K562 (cell line): Measurements from ENCODE around the gene CD300LB. TPM values are rescaled to one million over a fixed set of nuclear protein-coding genes. Genes with fewer than 3 reads are reported as not detected.
A peak's percentile ranks its signal among the peaks of the same experiment; 100 is the strongest.

Source experiments
- ATAC-seq: fragments of 200-7000 bp; cut with Tn5 transposase; 3 replicates; pipeline ENCODE4 v1.9.1; 2020; ENCODE audit warnings: moderate library complexity
- BruUV-seq: library from RNA; stranded (reverse); fragments of 400-500 nt; replicated peaks from 2 replicates; lab custom pipeline; 2021; lab: Mats Ljungman, UMichigan
- CTCF ChIA-PET: fragments of 300-600 bp; formaldehyde crosslinking; extraction: SDS; loops from one replicate; lab custom pipeline; 2021; ENCODE audit warnings: low intra/inter-chr PET ratio; lab: Yijun Ruan, JAX
- POLR2A ChIA-PET: fragments of 300-600, 350-650 bp; sonication (Branson Sonifier 250); formaldehyde crosslinking; extraction: SDS; loops from one replicate; lab custom pipeline; 2021; ENCODE audit warnings: antibody characterized with exemption, inconsistent platforms; lab: Yijun Ruan, JAX
- DNase-seq, 4 experiments: peaks; one replicate each; pipeline versions ENCODE4 v3.0.0 to v3.0.0-alpha.2; 2011 to 2018; ENCODE audit warnings: low spot score in 3 of 4, mixed read lengths in 3 of 4; ENCODE audit errors: extremely low read depth in 1 of 4
- FAIRE-seq: peaks from 2 replicates; lab custom pipeline; 2011; peaks lifted over from hg19 to GRCh38; lab: Jason Lieb, UNC
- H2AFZ ChIP-seq: 2 replicates; pipeline ENCODE4 v1.6.0; 2011; ENCODE audit warnings: low read depth, low read length, control low read depth, inconsistent platforms
- H3K27ac ChIP-seq: fragments of 200-600 bp; 3 replicates; pipeline ENCODE4 v1.8.0; 2011; ENCODE audit warnings: low read depth, mild to moderate bottlenecking, control low read depth, inconsistent platforms, low read length, moderate library complexity, mixed read lengths; ENCODE audit errors: extremely low read depth
- H3K27me3 ChIP-seq, 2 experiments: fragments of 300-600 bp in 1 of 2; 2 replicates in 1 of 2; 3 replicates in 1 of 2; pipeline versions ENCODE4 v1.6.0 to v1.8.0; 2011; ENCODE audit warnings: inconsistent platforms in 2 of 2, low read length in 2 of 2, mild to moderate bottlenecking in 1 of 2, mixed read lengths in 1 of 2, moderate library complexity in 1 of 2; ENCODE audit not compliant: control insufficient read depth in 2 of 2, insufficient read depth in 2 of 2
- H3K36me3 ChIP-seq: fragments of 300-600 bp; 3 replicates; pipeline ENCODE4 v1.8.0; 2011; ENCODE audit warnings: mild to moderate bottlenecking, low read length, inconsistent platforms; ENCODE audit not compliant: control insufficient read depth, insufficient read depth
- H3K4me1 ChIP-seq, 2 experiments: fragments of 200-600 bp in 1 of 2; replicated peaks in 1 of 2; 2 replicates in 1 of 2; 3 replicates in 1 of 2; pipeline versions ENCODE4 v1.5.1 to v1.8.0; 2011; ENCODE audit warnings: inconsistent platforms in 2 of 2, low read length in 2 of 2, mild to moderate bottlenecking in 1 of 2, mixed read lengths in 1 of 2, moderate library complexity in 1 of 2; ENCODE audit not compliant: control insufficient read depth in 2 of 2, insufficient read depth in 2 of 2
- H3K4me2 ChIP-seq: 2 replicates; pipeline ENCODE4 v1.6.1; 2011; ENCODE audit warnings: low read length, control low read depth, inconsistent platforms, mixed read lengths; ENCODE audit not compliant: insufficient read depth
- H3K4me3 ChIP-seq: fragments of 200-600 bp; sonication (generic), shearing (Covaris generic); 2 replicates; pipeline ENCODE4 v1.5.1; 2016; ENCODE audit warnings: control low read depth, inconsistent platforms
- H3K79me2 ChIP-seq: fragments of 200-600 bp; 3 replicates; pipeline ENCODE4 v1.8.0; 2011; ENCODE audit warnings: low read length, inconsistent platforms; ENCODE audit not compliant: control insufficient read depth, insufficient read depth
- H3K9ac ChIP-seq, 2 experiments: 2 replicates each; pipeline versions ENCODE4 v1.6.0 to v1.6.1; 2011; ENCODE audit warnings: low read depth in 2 of 2, low read length in 2 of 2, control low read depth in 1 of 2, inconsistent platforms in 1 of 2, mild to moderate bottlenecking in 1 of 2, mixed read lengths in 1 of 2; ENCODE audit not compliant: insufficient read depth in 1 of 2
- H3K9me1 ChIP-seq: one replicate; pipeline ENCODE4 v1.6.0; 2011; ENCODE audit warnings: inconsistent platforms, mild to moderate bottlenecking, low read length, moderate library complexity; ENCODE audit not compliant: control insufficient read depth, insufficient read depth
- H3K9me3 ChIP-seq: replicated peaks from 2 replicates; pipeline ENCODE4 v1.5.1; 2011; ENCODE audit warnings: low read depth, low read length, inconsistent platforms; ENCODE audit not compliant: control insufficient read depth, insufficient read depth
- H4K20me1 ChIP-seq: replicated peaks from 2 replicates; pipeline ENCODE4 v1.6.1; 2011; ENCODE audit warnings: low read length, inconsistent platforms, mixed read lengths; ENCODE audit not compliant: control insufficient read depth, insufficient read depth
- BCOR ChIP-seq: fragments of 450-650 bp; IDR thresholded peaks from 2 replicates; pipeline ENCODE4 v1.6.1; 2016
- RBM25 ChIP-seq: fragments of 200-400 bp; formaldehyde crosslinking; IDR thresholded peaks from 2 replicates; pipeline ENCODE4 v1.6.1; 2018; ENCODE audit warnings: low read length, low read depth, moderate library complexity; ENCODE audit not compliant: severe bottlenecking
- ZFP36 ChIP-seq: fragments of 150-350 bp; IDR thresholded peaks from 2 replicates; pipeline ENCODE4 v1.6.1; 2018; ENCODE audit warnings: low read length, low read depth; ENCODE audit not compliant: partially characterized antibody
- WGBS: fragments of 100-300 bp; shearing (Covaris generic); methylation state at CpG from one replicate; pipeline ENCODE4 v1.1.6; 2016; ENCODE audit warnings: low coverage, mixed read lengths; ENCODE audit not compliant: insufficient coverage; ENCODE audit errors: missing lambda C conversion rate; 5-methylcytosine and 5-hydroxymethylcytosine counted together
- in situ Hi-C: fragments of 300-500 bp; cut with MboI; formaldehyde crosslinking; loops from 4 replicates; pipeline ENCODE4 v1.15.0; 2018; ENCODE audit warnings: inconsistent platforms, mixed read lengths
- intact Hi-C: fragments of 100-400 bp; cut with micrococcal nuclease; formaldehyde crosslinking; loops from 2 replicates; pipeline ENCODE4 v1.14.2; 2022
- polyA plus RNA-seq, 8 experiments: library from polyadenylated mRNA; depleted of rRNA in 4 of 8; stranded (reverse) in 5 of 8; unstranded in 3 of 8; fragments of >200 nt; fragmentation: Nextera tagmentation in 2 of 8; fragmentation: Illumina TruSeq in 1 of 8; extraction: Ambion mirVana in 2 of 8; extraction: Trizol in 1 of 8; gene quantifications; 2 replicates each; pipeline versions ENCODE4 v1.2.1 to v1.2.3, GENCODE V29; 2011 to 2014; ENCODE audit warnings: inconsistent platforms in 1 of 8, missing spikeins in 1 of 8
- total RNA-seq, 7 experiments: library from RNA; depleted of rRNA in 6 of 7; stranded (reverse); fragments of >200 nt in 6 of 7; fragmentation: Illumina TruSeq in 2 of 7; extraction: Trizol in 2 of 7; gene quantifications; 2 replicates each; pipeline versions ENCODE4 v1.2.1 to v1.2.3, GENCODE V29; 2011 to 2021; ENCODE audit warnings: low replicate concordance in 1 of 7
- TF ChIP-seq, protein P1 (sequence below): sonication (generic); formaldehyde crosslinking; IDR thresholded peaks from 2 replicates; pipeline ENCODE4 v1.8.1; 2023; ENCODE audit warnings: mild to moderate bottlenecking, missing genetic modification reagents

The CD300LB gene
- total and polyA plus RNA-seq, 9 of the 15 experiments (the other 6 are each of a cell fraction or from before 2014, with no cell fraction given) = not detected

DNA sequence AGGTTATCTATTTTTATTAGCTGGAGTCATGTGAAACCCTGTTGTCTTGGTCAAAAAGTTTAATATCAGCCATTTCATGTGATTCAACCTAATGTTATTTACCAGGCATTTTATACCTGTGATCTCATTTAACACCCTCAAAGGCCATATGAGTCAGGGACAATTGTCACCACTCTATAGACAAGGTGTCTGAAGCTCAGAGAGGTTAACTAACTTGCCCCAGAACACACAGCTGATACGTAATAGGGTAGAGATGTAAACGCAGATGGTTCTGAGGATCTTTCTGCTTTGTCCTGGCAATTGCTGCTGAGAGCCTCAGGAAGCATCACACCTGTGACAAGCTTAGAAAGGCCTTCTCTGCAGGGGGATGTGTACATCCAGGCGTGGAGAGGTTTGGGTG, 59.9 kb downstream of the CD300LB start:
- Histone ChIP-seq H3K9ac (no peak overlapping the region), H3K4me1 (peaks cover 0 to 8% of the 10 kb centered on the region in 2 experiments; a peak in 4 of 5 replicates), H3K4me3 (no peak overlapping the region), H3K79me2 (no peaks in the 10 kb centered on the region), H3K9me1 (no peaks in the 10 kb centered on the region), H3K27me3 (peaks cover 5 to 23% of the 10 kb centered on the region in 2 experiments; a peak in 3 of 5 replicates), H3K9me3 (no peaks in the 10 kb centered on the region), H3K27ac (no peak overlapping the region), H4K20me1 (no peaks in the 10 kb centered on the region), H3K4me2 (no peak overlapping the region), H2AFZ (no peak overlapping the region), H3K36me3 (no peaks in the 10 kb centered on the region)
- TF ChIP-seq, protein P1, sequence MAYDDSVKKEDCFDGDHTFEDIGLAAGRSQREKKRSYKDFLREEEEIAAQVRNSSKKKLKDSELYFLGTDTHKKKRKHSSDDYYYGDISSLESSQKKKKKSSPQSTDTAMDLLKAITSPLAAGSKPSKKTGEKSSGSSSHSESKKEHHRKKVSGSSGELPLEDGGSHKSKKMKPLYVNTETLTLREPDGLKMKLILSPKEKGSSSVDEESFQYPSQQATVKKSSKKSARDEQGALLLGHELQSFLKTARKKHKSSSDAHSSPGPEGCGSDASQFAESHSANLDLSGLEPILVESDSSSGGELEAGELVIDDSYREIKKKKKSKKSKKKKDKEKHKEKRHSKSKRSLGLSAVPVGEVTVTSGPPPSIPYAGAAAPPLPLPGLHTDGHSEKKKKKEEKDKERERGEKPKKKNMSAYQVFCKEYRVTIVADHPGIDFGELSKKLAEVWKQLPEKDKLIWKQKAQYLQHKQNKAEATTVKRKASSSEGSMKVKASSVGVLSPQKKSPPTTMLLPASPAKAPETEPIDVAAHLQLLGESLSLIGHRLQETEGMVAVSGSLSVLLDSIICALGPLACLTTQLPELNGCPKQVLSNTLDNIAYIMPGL (CRISPR knock-in tag) = no peak
- TF ChIP-seq BCOR (peak; percentile 18; the same call in 1 of the 2 replicates), RBM25 (peak; percentile 57), ZFP36 (peak; percentile 53)
- intact Hi-C loops (no loop called here), in situ Hi-C loops (no loop called here)
- WGBS = 11% methylated on average over 3 of the region's 3 CpGs
- no TSS peak for BruUV-seq
- ATAC-seq = no peak
- DNase-seq = no peak
- POLR2A ChIA-PET = interaction anchor here (0.6 to 2.3 kb wide), 2 partner anchors 9 to 190 kb away, joined by 3 to 6 read pairs; no protein-coding TSS in a partner anchor
- CTCF ChIA-PET = no interaction called here
- FAIRE-seq = no peak

Other genes with a start within 250 kb of the CD300LB start
Only the 7 nearest of the 13 such genes appear.
- not detected in 2 replicates for gene GPR142, start 164.0 kb downstream of the CD300LB start, total RNA-seq (2014; rRNA removed)
- not detected in 2 replicates for gene GPR142, start 164.0 kb downstream of the CD300LB start, total RNA-seq (2014; rRNA removed; fragmentation: Illumina TruSeq; extraction: Trizol)
- not detected in 2 replicates for gene GPR142, start 164.0 kb downstream of the CD300LB start, total RNA-seq (2015; rRNA removed; fragmentation: Illumina TruSeq; extraction: Trizol)
- gene GPR142, start 164.0 kb downstream of the CD300LB start, total RNA-seq (2021) = not detected in 2 replicates
- gene GPR142, start 164.0 kb downstream of the CD300LB start, polyA plus RNA-seq (2011; rRNA removed) = not detected in 2 replicates
- gene GPR142, start 164.0 kb downstream of the CD300LB start, polyA plus RNA-seq (2014; fragmentation: Illumina TruSeq; extraction: Trizol) = not detected in 2 replicates
- gene GPR142, start 164.0 kb downstream of the CD300LB start, polyA plus RNA-seq (2014; fragmentation: Nextera tagmentation; extraction: Ambion mirVana) = not detected
- gene GPR142, start 164.0 kb downstream of the CD300LB start, polyA plus RNA-seq (2014; rRNA removed) = not detected in 2 replicates
- 6.5 and 7.6 TPM in 2 replicates for gene GPRC5C, start 99.4 kb downstream of the CD300LB start, total RNA-seq (2014; rRNA removed)
- gene GPRC5C, start 99.4 kb downstream of the CD300LB start, total RNA-seq (2014; rRNA removed; fragmentation: Illumina TruSeq; extraction: Trizol) = 1.1 and 1.6 TPM in 2 replicates
- gene GPRC5C, start 99.4 kb downstream of the CD300LB start, total RNA-seq (2015; rRNA removed; fragmentation: Illumina TruSeq; extraction: Trizol) = 4.1 and 4.4 TPM in 2 replicates
- gene GPRC5C, start 99.4 kb downstream of the CD300LB start, total RNA-seq (2021) = 6.4 and 7.8 TPM in 2 replicates
- gene GPRC5C, start 99.4 kb downstream of the CD300LB start, polyA plus RNA-seq (2011; rRNA removed) = 9.0 and 85.5 TPM in 2 replicates
- 2.1 and 4.1 TPM in 2 replicates for gene GPRC5C, start 99.4 kb downstream of the CD300LB start, polyA plus RNA-seq (2014; fragmentation: Illumina TruSeq; extraction: Trizol)
- gene GPRC5C, start 99.4 kb downstream of the CD300LB start, polyA plus RNA-seq (2014; fragmentation: Nextera tagmentation; extraction: Ambion mirVana) = under 1 TPM; 0.28 to 0.41 TPM
- 5.9 and 9.6 TPM in 2 replicates for gene GPRC5C, start 99.4 kb downstream of the CD300LB start, polyA plus RNA-seq (2014; rRNA removed)
- gene CD300A, start 64.8 kb downstream of the CD300LB start, total RNA-seq (2014; rRNA removed) = 0.23 and 0.49 TPM in 2 replicates
- 0.22 and 0.29 TPM in 2 replicates for gene CD300A, start 64.8 kb downstream of the CD300LB start, total RNA-seq (2014; rRNA removed; fragmentation: Illumina TruSeq; extraction: Trizol)
- 0.76 and 0.79 TPM in 2 replicates for gene CD300A, start 64.8 kb downstream of the CD300LB start, total RNA-seq (2015; rRNA removed; fragmentation: Illumina TruSeq; extraction: Trizol)
- 0.36 and 0.44 TPM in 2 replicates for gene CD300A, start 64.8 kb downstream of the CD300LB start, total RNA-seq (2021)
- 1.7 and 19.7 TPM in 2 replicates for gene CD300A, start 64.8 kb downstream of the CD300LB start, polyA plus RNA-seq (2011; rRNA removed)
- gene CD300A, start 64.8 kb downstream of the CD300LB start, polyA plus RNA-seq (2014; fragmentation: Illumina TruSeq; extraction: Trizol) = 0.39 and 0.50 TPM in 2 replicates
- gene CD300A, start 64.8 kb downstream of the CD300LB start, polyA plus RNA-seq (2014; fragmentation: Nextera tagmentation; extraction: Ambion mirVana) = under 1 TPM in 1 of 2 experiments, not detected in 1; 0.21 TPM
- gene CD300A, start 64.8 kb downstream of the CD300LB start, polyA plus RNA-seq (2014; rRNA removed) = 0.26 and 0.50 TPM in 2 replicates
- gene CD300C, start 14.6 kb upstream of the CD300LB start, total RNA-seq (2014; rRNA removed) = not detected in 2 replicates
- gene CD300C, start 14.6 kb upstream of the CD300LB start, total RNA-seq (2014; rRNA removed; fragmentation: Illumina TruSeq; extraction: Trizol) = not detected in 2 replicates
- gene CD300C, start 14.6 kb upstream of the CD300LB start, total RNA-seq (2015; rRNA removed; fragmentation: Illumina TruSeq; extraction: Trizol) = 0.23 TPM in 1 of 2 replicates, not detected in the other
- not detected in 2 replicates for gene CD300C, start 14.6 kb upstream of the CD300LB start, total RNA-seq (2021)
- gene CD300C, start 14.6 kb upstream of the CD300LB start, polyA plus RNA-seq (2011; rRNA removed) = 0.04 TPM in 1 of 2 replicates, not detected in the other
- 0.07 TPM in 1 of 2 replicates, not detected in the other for gene CD300C, start 14.6 kb upstream of the CD300LB start, polyA plus RNA-seq (2014; fragmentation: Illumina TruSeq; extraction: Trizol)
- not detected for gene CD300C, start 14.6 kb upstream of the CD300LB start, polyA plus RNA-seq (2014; fragmentation: Nextera tagmentation; extraction: Ambion mirVana)
- gene CD300C, start 14.6 kb upstream of the CD300LB start, polyA plus RNA-seq (2014; rRNA removed) = 0.16 TPM in 1 of 2 replicates, not detected in the other
- gene CD300H, start 36.0 kb upstream of the CD300LB start, total RNA-seq (2014; rRNA removed) = not detected in 2 replicates
- not detected in 2 replicates for gene CD300H, start 36.0 kb upstream of the CD300LB start, total RNA-seq (2014; rRNA removed; fragmentation: Illumina TruSeq; extraction: Trizol)
- gene CD300H, start 36.0 kb upstream of the CD300LB start, total RNA-seq (2015; rRNA removed; fragmentation: Illumina TruSeq; extraction: Trizol) = not detected in 2 replicates
- not detected in 2 replicates for gene CD300H, start 36.0 kb upstream of the CD300LB start, total RNA-seq (2021)
- gene CD300H, start 36.0 kb upstream of the CD300LB start, polyA plus RNA-seq (2011; rRNA removed) = not detected in 2 replicates
- not detected in 2 replicates for gene CD300H, start 36.0 kb upstream of the CD300LB start, polyA plus RNA-seq (2014; fragmentation: Illumina TruSeq; extraction: Trizol)
- not detected for gene CD300H, start 36.0 kb upstream of the CD300LB start, polyA plus RNA-seq (2014; fragmentation: Nextera tagmentation; extraction: Ambion mirVana)
- not detected in 2 replicates for gene CD300H, start 36.0 kb upstream of the CD300LB start, polyA plus RNA-seq (2014; rRNA removed)
- gene CD300LD, start 60.8 kb upstream of the CD300LB start, total RNA-seq (2014; rRNA removed) = not detected in 2 replicates
- gene CD300LD, start 60.8 kb upstream of the CD300LB start, total RNA-seq (2014; rRNA removed; fragmentation: Illumina TruSeq; extraction: Trizol) = not detected in 2 replicates
- not detected in 2 replicates for gene CD300LD, start 60.8 kb upstream of the CD300LB start, total RNA-seq (2015; rRNA removed; fragmentation: Illumina TruSeq; extraction: Trizol)
- gene CD300LD, start 60.8 kb upstream of the CD300LB start, total RNA-seq (2021) = not detected in 2 replicates
- gene CD300LD, start 60.8 kb upstream of the CD300LB start, polyA plus RNA-seq (2011; rRNA removed) = not detected in 2 replicates
- gene CD300LD, start 60.8 kb upstream of the CD300LB start, polyA plus RNA-seq (2014; fragmentation: Illumina TruSeq; extraction: Trizol) = not detected in 2 replicates
- gene CD300LD, start 60.8 kb upstream of the CD300LB start, polyA plus RNA-seq (2014; fragmentation: Nextera tagmentation; extraction: Ambion mirVana) = not detected
- gene CD300LD, start 60.8 kb upstream of the CD300LB start, polyA plus RNA-seq (2014; rRNA removed) = not detected in 2 replicates
- not detected in 2 replicates for gene CD300E, start 92.3 kb upstream of the CD300LB start, total RNA-seq (2014; rRNA removed)
- gene CD300E, start 92.3 kb upstream of the CD300LB start, total RNA-seq (2014; rRNA removed; fragmentation: Illumina TruSeq; extraction: Trizol) = not detected in 2 replicates
- gene CD300E, start 92.3 kb upstream of the CD300LB start, total RNA-seq (2015; rRNA removed; fragmentation: Illumina TruSeq; extraction: Trizol) = not detected in 2 replicates
- not detected in 2 replicates for gene CD300E, start 92.3 kb upstream of the CD300LB start, total RNA-seq (2021)
- not detected in 2 replicates for gene CD300E, start 92.3 kb upstream of the CD300LB start, polyA plus RNA-seq (2011; rRNA removed)
- gene CD300E, start 92.3 kb upstream of the CD300LB start, polyA plus RNA-seq (2014; fragmentation: Illumina TruSeq; extraction: Trizol) = not detected in 2 replicates
- gene CD300E, start 92.3 kb upstream of the CD300LB start, polyA plus RNA-seq (2014; fragmentation: Nextera tagmentation; extraction: Ambion mirVana) = not detected
- gene CD300E, start 92.3 kb upstream of the CD300LB start, polyA plus RNA-seq (2014; rRNA removed) = not detected in 2 replicates